SIG-M5 (cell line): ENCODE measurements around the gene SBF2.

Experiments used
- DNase-seq: peaks from one replicate; lab custom pipeline; 2025; lab: John Stamatoyannopoulos, UW

The SBF2 gene

GRCh38 chr11:10317776-10318526 lies 23.9 kb upstream of the SBF2 start:
- no peak for DNase-seq

GRCh38 chr11:10317151-10317755 lies 23.2 kb upstream of the SBF2 start:
- no peak for DNase-seq

GRCh38 chr11:10315083-10315482 lies 21.1 kb upstream of the SBF2 start:
- DNase-seq = no peak

GRCh38 chr11:10314199-10315072 lies 20.4 kb upstream of the SBF2 start:
- DNase-seq = no peak

- DNase-seq = no peak
Measured at GRCh38 chr11:10311802-10312201, 17.8 kb upstream of the SBF2 start.

GRCh38 chr11:10310301-10310841 lies 16.4 kb upstream of the SBF2 start:
- no peak for DNase-seq

GRCh38 chr11:10309163-10310093 lies 15.4 kb upstream of the SBF2 start:
- DNase-seq = no peak

GRCh38 chr11:10308201-10308954 lies 14.4 kb upstream of the SBF2 start:
- no peak for DNase-seq

- DNase-seq = peak; percentile 42
Measured at GRCh38 chr11:10307400-10308200, 13.6 kb upstream of the SBF2 start.

GRCh38 chr11:10307022-10307399 lies 13.0 kb upstream of the SBF2 start:
- DNase-seq = no peak

GRCh38 chr11:10305964-10306918 lies 12.2 kb upstream of the SBF2 start:
- no peak for DNase-seq

GRCh38 chr11:10305262-10305963 lies 11.4 kb upstream of the SBF2 start:
- no peak for DNase-seq

GRCh38 chr11:10304495-10305261 lies 10.7 kb upstream of the SBF2 start, which contains the start of gene ADM:
ADM (plus strand) TSS chr11:10305073; CDS start chr11:10305701, 628 bp downstream.
- no peak for DNase-seq

- no peak for DNase-seq
Measured at GRCh38 chr11:10303558-10304363, 9.7 kb upstream of the SBF2 start.

- no peak for DNase-seq
Measured at GRCh38 chr11:10302744-10303557, 8.9 kb upstream of the SBF2 start.
